ENCODE results near the gene CPB1.
"Not testable (repeated sequence)": the region's sequence is repeated elsewhere in the genome, so short reads cannot be mapped to it uniquely, and the experiment has no call there.

The CPB1 gene

DNA sequence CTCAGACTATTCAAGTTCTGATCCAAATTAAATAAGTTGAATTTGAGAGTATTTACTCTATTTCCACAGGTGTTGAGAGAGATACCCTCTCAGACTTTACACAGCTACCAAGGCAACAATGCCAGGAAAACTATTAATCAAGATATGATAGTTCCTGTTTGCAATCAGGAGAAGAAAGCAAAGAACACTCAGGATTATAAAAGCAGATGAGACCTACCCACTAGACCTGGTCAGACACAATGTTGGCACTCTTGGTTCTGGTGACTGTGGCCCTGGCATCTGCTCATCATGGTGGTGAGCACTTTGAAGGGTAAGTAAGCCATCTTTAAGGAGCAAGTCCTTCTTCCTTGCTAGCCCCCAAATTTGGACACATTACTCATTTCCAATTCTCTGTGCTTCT is at the start of gene CPB1:
TSS of gene CPB1 (plus strand) at position 227 of the 400 bp plus-strand sequence. CDS start at position 240, 13 bp downstream.
- no peak for DNase-seq

DNA sequence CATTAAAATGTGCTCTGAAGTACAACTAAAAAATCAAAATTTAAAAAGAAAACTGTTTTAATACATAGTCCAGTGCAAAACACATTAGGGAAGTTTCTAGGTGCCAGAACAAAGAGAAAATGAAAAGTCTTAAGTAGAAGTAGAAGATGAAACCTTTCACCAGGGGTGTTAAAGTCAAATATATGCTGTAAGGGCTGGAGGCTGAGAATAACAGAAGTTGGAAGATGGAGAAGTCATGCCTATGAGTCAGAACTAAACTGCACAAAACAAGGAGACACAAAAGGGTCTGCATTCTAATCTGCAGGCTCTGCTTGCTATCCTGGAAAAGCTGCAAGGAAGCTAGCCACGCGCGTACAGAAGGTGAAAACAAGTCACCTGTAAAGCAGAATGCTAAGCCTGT is 48.7 kb upstream of the CPB1 start:
- DNase-seq: no peak

DNA sequence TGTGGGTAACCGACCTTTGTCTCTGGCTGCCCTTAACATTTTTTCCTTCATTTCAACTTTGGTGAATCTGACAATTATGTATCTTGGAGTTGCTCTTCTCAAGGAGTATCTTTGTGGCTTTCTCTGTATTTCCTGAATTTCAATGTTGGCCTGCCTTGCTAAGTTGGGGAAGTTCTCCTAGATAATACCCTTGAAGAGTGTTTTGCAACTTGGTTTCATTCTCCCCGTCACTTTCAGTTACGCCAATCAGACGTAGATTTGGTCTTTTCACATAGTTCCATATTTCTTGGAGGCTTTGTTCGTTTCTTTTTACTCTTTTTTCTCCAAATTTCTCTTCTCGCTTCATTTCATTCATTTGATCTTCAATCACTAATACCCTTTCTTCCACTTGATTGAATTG is 42.6 kb upstream of the CPB1 start:
- DNase-seq: not testable (repeated sequence)

DNA sequence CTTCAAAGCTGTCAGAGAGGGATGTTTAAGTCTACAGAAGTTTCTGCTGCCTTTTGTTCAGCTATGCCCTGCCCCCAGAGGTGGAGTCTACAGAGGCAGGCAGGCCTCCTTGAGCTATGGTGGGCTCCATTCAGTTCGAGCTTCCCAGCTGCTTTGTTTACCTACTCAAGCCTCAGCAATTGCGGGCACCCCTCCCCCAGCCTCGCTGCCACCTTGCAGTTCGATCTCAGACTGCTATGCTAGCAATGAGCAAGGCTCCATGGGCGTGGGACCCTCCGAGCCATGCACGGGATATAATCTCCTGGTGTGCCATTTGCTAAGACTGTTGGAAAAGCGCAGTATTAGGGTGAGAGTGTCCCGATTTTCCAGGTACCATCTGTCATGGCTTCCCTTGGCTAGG is 41.5 kb upstream of the CPB1 start:
- not testable (repeated sequence) for DNase-seq

DNA sequence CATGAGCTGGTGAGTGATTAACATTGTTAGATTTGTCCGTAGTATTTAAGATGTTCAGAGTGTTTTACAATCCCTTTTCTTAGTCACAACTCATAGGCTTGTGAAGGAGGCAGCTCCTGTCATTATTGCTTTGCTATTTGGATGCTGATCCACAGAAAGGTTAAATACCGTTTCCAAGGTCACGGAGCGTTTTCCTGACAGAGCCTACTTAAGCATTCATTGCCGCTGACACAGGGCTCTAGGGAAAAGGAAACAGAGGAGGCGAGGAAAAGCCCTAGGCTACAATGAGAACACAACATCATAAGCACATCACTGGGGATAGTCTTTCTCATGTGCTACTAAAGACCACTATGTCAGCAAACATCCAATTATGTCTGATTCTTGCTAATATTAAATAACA is 38.5 kb upstream of the CPB1 start:
- DNase-seq: peak; percentile 53 to 61

DNA sequence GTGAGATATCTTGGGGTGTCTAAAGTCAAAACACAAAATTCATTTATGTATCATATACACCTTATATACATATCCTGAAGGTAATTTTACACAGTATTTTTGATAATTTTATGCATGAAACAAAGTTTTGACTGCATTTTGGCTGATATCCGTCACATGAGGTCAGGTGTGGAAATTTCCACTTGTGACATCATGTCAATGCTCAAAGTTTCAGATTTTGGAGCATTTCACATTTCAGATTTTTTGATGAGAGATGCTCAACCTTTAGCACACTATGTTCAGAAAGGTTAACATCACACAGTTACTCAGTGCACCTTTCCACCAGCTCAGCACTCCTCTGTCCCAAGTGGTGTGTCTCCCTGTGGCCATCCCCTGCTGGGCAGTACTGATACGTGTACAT is 37.7 kb upstream of the CPB1 start:
- no peak for DNase-seq

DNA sequence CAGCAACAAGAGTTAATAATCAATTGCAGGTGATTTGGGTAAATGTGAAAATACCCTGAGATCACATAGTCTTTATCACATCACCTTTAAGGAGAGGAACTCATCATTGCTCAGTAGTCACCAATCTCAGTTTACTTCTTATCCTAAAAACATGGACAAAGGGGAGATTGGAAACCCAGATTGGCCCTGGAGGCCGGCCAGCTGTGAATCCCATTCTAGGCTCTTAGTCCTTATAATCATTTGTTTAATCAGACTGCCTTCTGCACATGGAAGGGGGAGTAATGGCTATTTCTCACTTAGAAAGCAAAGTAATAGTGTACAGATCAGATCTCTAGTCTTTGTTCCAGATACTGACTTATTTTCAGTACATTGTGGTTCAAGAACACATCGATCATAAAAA is 37.2 kb upstream of the CPB1 start:
- no peak for DNase-seq

DNA sequence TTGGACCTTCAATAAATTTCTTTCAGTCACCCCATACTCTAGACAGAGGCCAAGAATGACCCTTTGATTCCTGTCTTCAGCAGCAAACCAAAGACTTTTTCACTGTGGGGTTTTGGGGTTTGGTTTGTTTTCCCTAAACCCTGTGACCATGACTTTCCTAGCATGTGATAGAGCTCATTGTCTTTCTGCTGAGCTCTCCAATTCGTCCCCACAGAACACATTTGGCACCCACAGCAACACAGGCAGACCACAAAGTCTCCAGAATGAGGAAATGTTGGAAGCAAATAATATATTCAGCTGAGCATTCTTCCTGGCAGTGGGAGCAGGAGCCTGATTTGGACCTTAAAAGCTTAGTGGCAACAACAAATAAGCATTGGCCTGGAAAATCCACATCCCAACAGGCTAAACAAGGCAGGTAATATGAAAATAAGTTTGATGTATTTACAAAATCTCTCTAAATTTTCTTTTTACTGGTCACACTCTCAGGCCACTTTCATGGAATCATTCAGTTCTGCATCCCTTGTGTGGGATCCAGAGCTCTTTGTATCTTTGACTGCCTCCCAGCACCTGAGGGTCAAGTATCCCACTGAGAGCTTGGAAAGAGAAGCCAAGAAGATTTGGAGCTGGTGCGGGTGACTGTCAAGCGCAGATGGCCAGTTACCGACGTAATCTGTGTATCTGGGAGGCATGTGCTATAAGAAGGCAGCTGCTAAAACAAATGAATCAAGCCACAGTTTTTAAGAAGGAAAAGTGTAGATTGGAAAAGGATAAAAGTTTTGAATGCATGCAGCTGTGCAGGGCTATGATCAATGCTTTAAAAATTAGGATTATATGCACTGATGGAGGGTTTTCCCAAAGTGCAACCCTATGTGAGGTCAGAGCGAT is 36.5 kb upstream of the CPB1 start:
- DNase-seq: peak in 1 of 2 experiments; percentile 51

DNA sequence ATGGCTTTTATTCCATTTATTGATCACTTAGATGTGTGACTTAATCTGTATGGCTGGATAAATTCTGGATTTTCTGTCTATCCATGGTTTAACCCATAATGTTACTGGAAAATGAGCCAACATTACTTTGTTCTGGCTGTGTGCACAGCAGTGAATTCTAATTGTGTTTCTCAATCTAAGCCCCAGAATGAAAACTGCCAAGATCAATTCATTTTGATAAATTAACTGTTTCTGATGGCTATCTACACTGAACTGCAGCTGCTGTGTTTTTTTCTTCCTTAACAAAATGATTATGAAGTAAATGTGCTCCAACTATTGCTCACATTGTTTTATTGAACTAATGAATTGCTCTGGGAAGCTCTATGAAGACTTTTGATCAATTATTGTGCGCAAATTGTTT is 35.7 kb upstream of the CPB1 start:
- no peak for DNase-seq

DNA sequence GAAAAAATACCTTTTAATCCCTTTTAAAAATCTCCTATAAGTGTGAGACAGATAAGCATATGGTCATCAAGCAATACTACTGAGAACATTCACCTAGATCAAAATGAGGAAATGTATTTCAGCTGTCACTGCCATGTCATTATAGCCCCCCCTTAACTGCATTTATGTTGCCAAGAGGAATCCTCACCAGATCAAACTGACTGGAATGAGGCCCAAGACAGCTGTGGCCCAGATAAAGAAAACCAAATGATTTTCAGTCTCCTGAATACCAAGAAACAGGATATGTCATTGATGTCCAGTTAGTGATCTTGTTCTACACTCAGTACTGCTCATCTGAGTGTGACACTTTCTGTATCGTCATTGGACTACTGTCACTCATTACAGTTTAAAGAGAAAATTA is 35.1 kb upstream of the CPB1 start:
- DNase-seq: peak; percentile 30 to 56

DNA sequence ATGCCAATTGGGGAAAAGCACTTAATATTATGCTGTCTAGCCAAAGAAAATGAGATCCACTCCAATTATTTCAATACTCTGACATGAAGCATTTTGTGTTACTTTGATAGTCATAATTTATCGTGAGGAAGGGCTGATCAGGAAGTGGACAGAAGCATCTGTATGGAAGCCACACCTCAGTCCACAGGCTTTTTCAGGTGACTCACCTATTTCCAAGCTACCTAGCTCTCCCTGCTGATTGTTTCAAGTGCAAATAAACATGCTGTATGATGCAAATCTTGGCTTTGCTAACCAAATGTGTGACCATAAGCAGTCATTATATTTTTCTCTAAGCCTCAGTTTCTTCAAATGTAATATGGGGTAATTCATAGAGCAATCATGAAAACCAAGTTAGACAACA is 30.8 kb upstream of the CPB1 start:
- peak; percentile 76 to 78 for DNase-seq

DNA sequence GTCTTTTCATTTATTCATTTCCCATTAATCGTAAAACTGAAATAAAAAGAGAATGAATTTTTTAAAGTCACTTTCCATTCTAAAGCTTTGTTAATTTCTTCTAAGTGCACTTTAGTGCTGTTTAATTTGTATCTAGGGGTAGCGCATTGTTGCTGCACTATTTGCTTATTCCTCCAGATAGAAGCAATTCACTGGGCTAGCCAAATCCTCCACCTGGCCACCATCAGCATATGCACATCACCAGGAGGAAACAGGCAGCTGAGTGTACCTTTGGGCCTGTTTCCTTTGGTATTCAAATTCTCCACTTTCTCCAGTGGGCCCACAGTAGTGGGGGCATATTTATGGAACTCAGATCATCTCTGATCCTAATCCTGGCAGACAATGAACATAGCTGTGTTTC is 29.8 kb upstream of the CPB1 start:
- DNase-seq: peak; percentile 80 to 88

DNA sequence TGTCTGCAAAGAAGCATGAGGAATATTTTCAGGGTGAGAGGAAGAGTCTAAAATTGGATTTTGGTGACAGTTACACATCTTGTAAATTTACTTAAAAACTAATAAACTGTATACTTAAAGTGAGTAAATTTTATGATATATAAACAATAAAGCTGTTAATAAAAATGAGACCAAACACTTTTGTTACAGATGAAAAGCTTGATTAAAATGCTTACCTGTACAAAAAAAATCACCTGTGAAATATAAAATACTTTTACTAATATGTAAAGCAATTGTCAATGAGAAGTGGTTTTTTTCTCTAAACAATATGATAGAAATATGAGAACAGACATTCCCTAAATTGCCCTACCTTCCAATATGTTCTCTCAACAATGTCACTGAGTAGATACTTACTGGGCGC is 27.2 kb upstream of the CPB1 start:
- no peak for DNase-seq

DNA sequence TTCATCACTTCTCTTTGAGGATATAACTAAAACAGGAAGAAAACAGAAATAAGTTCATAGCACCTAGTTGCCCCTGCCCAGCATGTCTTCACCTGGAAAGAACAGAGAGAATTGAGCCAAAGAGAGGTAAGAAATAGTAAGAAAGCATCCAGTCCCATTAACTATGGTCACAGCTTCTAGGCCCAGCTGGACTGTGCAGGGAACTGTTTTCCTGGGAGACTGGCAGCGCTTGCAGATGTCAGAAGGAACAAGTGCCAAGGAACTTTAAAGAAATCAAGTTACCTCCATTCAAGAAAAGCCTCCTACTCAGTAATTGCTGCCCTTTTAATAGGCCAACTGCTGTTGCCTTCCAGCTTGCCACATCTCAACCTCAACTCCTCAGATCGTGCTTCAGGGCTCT is 17.8 kb upstream of the CPB1 start:
- no peak for DNase-seq

DNA sequence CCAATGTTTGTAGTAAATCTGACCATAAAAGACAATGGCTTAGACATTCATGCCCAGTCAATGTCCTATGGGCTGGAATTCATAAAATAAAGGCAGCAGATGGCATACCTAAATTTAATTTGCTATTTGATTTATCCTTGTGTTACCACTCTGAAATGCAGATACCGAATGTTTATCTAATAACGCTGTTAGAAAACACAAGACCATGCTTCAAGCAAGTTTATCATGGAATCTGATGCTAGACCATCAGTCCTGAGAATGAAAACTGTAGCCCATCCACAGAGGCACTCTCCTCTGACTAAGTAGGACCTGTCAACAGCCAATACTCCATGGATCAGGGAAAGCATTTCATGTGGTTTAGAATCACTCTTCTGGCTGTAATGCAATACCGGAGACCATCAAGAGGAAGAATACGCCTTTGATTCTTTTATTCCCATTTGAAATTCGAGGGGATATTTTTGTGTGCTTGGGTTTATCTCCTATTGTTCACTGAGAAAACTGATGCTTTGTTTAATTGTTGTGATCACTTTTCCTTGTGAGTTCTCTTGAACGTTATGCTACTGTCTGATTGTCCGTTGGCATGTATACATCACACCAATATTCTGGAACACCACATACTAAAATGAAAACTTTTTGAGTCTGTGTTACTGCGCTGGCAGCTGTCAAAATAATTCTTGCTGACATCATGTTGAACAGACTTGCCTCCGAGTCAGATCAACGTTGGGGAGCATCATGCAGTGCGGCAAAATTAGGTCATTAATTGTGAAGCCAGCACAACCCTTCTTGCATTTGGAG is 12.1 kb upstream of the CPB1 start:
- no peak for DNase-seq

DNA sequence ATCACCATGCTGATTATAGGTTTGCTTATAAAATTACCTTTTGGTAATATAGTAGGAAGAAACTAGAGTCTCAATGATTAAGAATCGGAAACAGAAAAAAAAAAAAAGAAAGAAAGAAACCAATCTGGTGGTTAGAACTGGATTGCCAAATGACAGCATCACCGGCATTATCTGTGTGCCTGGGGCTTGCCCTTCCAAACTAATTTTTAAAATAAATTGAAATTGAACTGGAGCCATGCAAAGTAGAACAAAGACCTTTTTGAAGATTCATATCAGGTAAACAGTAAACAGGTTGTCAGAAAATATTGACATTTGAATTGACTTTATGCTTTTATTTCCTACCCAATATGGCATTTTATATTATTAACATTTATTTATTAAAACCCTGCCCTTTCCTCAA is 11.2 kb upstream of the CPB1 start:
- no peak for DNase-seq

DNA sequence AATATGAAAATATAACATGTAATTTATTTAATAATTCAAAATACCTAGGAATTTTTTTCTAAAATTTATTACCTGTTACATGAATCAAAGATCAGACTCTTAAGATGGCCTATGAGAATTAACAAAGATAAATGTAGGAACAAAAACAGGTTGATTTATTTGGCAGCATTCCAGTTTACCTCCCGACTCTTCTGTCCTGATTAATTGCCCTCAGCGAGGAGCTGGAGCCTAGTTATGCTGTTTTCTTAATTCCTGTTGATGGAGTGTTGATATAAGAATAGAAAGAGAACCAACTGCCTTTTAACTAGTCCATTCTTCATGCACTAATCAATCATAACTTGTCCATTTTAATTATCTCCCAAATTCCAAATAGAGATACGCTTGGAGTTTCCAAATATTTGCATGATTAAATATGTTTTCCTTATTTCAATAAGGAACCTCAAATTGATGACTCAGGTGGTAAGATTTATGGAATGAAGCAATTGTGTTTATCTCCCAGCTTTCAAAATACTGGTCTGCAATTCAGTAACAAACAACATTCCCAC is 10.6 kb upstream of the CPB1 start:
- DNase-seq: peak; percentile 84 to 93

DNA sequence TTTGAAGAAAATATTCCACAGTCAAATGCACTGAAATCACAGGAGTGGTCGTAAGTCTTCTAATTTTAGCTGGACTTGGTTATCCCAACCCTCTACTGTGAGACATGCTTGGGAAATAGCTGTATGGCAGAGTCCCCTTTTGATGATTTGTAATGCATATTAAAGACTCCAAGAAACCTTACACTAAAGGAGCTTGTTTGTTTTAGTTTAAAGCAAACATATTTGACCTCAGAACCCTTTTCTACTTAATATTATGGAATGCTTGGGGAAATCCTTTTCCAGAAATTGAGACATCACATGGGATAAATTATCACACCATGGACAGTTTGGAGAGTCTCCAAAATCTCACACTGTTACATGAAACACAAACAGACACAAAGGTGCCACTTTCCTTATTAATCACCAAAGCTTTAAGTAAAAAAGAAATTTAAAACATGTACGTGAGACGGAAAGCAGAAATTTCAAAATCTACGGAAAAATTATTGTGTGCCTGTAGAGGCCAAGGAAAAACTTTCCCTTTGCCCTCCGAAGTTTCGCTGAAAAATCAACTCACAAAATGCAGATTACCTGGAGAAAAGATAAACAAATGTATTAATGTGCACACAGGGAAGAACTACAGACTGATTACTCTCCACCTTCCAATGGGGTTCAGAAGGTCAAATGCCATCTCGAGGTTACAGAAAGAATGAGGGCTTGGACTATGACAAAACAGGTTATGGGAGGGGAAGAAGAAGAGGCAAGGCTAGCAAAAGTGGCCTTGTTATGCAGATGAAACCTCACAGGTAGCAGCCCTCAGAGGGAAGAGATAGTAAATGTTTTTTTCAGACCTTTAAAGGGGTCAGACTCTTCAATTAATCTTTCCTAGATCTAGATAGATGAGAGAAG is 7.0 kb upstream of the CPB1 start:
- DNase-seq: no peak

DNA sequence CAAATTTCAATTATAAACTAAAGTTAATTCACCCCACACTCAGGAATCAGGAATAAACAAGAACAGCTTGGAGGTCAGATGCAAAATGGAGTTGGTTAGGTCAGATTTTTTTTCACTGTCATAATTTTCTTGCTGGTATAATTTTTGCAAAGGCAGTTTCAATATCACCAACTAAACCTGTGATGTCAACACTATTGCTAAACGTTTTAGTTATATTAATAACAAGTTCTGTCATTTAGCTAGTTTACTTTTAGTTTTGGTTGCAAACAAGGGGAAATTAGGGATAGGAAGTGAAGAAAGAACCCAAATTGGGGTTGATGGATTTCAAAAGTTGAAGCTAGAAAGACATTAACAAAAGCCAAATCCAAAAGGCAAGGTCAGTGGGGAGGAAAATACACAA is 4.6 kb upstream of the CPB1 start:
- DNase-seq: no peak

DNA sequence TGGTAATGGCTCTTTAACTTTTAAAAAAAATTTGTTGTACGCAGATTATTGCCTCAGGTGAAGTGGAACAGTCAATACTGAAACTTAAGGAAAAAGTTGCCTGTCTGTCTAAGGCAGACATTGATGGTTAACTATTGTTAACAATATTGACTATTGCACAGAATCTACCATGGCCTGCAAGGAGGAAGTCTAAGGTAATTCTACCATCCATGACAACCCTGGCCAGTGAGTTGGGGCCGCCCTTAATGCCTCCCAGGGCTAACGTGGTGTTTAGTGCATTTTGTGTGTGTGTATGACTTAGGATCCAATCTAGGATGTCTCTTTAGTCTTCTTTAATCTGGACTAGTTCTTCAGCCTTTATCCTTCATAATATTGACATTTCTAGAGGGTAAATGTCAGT is 2.1 kb upstream of the CPB1 start:
- DNase-seq: no peak

DNA sequence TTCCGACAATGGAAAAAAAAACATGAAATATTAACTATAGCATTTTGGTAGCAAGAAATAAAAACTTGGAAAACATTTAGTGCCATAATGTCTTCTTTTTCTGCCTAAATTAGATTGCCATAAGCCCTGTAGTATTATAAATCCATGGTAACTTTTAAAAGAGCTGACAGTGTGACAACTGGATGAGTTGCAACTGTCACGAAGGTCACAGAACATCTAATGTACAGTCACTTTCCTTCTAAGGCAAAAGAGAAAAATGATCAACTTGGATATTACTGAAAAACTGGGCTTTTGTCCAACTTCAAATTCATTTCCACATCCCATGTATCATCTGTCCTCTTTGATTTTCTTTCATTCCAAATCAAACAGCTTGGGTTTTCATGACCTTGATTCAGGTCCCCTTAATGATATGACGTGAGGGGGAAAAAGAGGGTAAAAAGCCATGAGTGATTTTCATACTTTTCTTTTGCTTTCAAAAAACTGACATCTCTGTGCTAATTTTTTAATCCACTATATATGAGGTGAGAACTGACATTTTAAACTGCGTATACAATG is 602 bp downstream of the CPB1 start:
- no peak for DNase-seq

DNA sequence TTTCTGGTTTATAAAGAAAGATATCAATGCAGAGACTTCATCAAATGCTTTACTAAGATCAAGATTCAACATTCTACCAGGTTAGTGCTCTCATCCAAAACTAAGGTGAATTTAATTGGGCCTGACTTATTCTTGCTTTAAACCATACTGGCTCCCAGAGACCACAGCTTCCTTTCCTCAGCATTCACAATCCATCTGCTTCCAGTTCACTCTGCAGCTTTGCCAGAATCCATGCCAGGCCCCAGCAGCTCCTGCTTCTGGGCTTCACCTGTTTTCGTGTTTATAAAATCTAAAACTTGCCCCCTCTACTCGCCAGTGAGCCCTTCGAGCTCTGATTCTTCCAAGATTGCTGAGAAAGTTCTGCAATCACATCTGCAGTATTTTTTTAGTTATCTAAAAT is 2.3 kb downstream of the CPB1 start:
- no peak for DNase-seq

DNA sequence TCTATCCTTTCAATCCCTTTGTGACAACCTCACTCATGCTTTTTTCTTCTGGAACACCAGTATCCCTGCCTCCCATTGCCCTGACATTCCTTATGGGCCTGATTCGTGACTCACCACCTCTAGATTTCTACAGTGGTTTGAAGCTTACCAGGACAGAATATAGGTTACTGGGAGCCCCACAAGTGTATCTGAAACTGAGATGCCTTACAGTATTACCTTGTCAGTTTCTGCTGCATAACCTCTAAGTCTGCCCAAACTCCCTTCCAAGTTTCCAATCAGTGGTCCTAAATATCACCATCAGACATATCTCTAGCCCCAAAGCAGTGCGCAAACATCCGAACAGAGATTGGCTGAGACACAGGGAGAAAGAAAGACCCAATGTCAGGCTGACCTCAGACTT is 5.6 kb downstream of the CPB1 start:
- DNase-seq: no peak

Data from NCI-H526 (cell line).